ENCODE data around the gene LRRC25.

The LRRC25 gene

GRCh38 chr19:18438331-18439024 lies 41.1 kb upstream of the LRRC25 start (continued):
- no peak for TF ChIP-seq ZFP41 (tag by site-specific recombination; IDR thresholded peaks at IDR 0.05; ENCODE audit: borderline replicate concordance)
- TF ChIP-seq ZNF274 (IDR thresholded peaks at IDR 0.05; ENCODE audit: low read length), result no peak
- TF ChIP-seq ZNF274 (tag by site-specific recombination; IDR thresholded peaks at IDR 0.05; ENCODE audit: borderline replicate concordance), result no peak
- 0 out of 2 replicates have a peak, but pooled peaks have one; percentile 7 for TF ChIP-seq ZFP37 (tag by site-specific recombination; IDR thresholded peaks at IDR 0.05)
- TF ChIP-seq ZSCAN4 (tag by site-specific recombination; IDR thresholded peaks at IDR 0.05), result 0 out of 2 replicates have a peak, but pooled peaks have one; percentile 15
- TF ChIP-seq ZNF354C (tag by site-specific recombination; IDR thresholded peaks at IDR 0.05; ENCODE audit: borderline replicate concordance, low read depth), result no peak
- no peak for TF ChIP-seq ZNF704 (tag by site-specific recombination; IDR thresholded peaks at IDR 0.05)
- TF ChIP-seq ZNF433 (tag by site-specific recombination; IDR thresholded peaks at IDR 0.05; ENCODE audit: low read depth), result no peak
- no peak for TF ChIP-seq MEIS1 (CRISPR knock-in tag; IDR thresholded peaks at IDR 0.05; ENCODE audit: borderline replicate concordance)
- TF ChIP-seq KLF10 (tag by site-specific recombination; IDR thresholded peaks at IDR 0.05), result peak; percentile 85
- TF ChIP-seq ZNF596 (tag by site-specific recombination; IDR thresholded peaks at IDR 0.05), result peak; percentile 40
- TF ChIP-seq HOXA7 (CRISPR knock-in tag; IDR thresholded peaks at IDR 0.05; ENCODE audit: borderline replicate concordance), result no peak
- no peak for TF ChIP-seq ZNF426 (tag by site-specific recombination; IDR thresholded peaks at IDR 0.05)
- TF ChIP-seq SCRT1 (tag by site-specific recombination; IDR thresholded peaks at IDR 0.05; ENCODE audit: borderline replicate concordance), result peak; percentile 61; the same call in 1 of the 2 replicates
- TF ChIP-seq ZBTB7A (tag by site-specific recombination; IDR thresholded peaks at IDR 0.05; ENCODE audit: low read depth), result 0 out of 2 replicates have a peak, but pooled peaks have one; percentile 34
- TF ChIP-seq ZNF610 (tag by site-specific recombination; IDR thresholded peaks at IDR 0.05; ENCODE audit: borderline replicate concordance), result peak; percentile 92
- no peak for TF ChIP-seq ZNF580 (tag by site-specific recombination; IDR thresholded peaks at IDR 0.05)
- peak; percentile 22; the same call in 1 of the 2 replicates for TF ChIP-seq GLI2 (tag by site-specific recombination; IDR thresholded peaks at IDR 0.05; ENCODE audit: borderline replicate concordance, low read depth)
- TF ChIP-seq ZNF37A (tag by site-specific recombination; IDR thresholded peaks at IDR 0.05), result no peak
- no peak for TF ChIP-seq ZNF560 (tag by site-specific recombination; IDR thresholded peaks at IDR 0.05; ENCODE audit: borderline replicate concordance)
- no peak for TF ChIP-seq ZNF514 (tag by site-specific recombination; IDR thresholded peaks at IDR 0.05)
- TF ChIP-seq ZBTB20 (tag by site-specific recombination; IDR thresholded peaks at IDR 0.05), result peak; percentile 97
- no peak for TF ChIP-seq ZNF214 (tag by site-specific recombination; IDR thresholded peaks at IDR 0.05; ENCODE audit: borderline replicate concordance)
- peak; percentile 86; the same call in 1 of the 2 replicates for TF ChIP-seq KLF7 (tag by site-specific recombination; IDR thresholded peaks at IDR 0.05; ENCODE audit: borderline replicate concordance)
- TF ChIP-seq ZSCAN30 (tag by site-specific recombination; IDR thresholded peaks at IDR 0.05), result peak; percentile 73
- no peak for TF ChIP-seq ZNF169 (tag by site-specific recombination; IDR thresholded peaks at IDR 0.05)
- TF ChIP-seq ZNF785 (tag by site-specific recombination; IDR thresholded peaks at IDR 0.05), result 0 out of 2 replicates have a peak, but pooled peaks have one; percentile 44
- no peak for TF ChIP-seq KLF16 (tag by site-specific recombination; IDR thresholded peaks at IDR 0.05)
- peak; percentile 86 for TF ChIP-seq ZBTB17 (tag by site-specific recombination; IDR thresholded peaks at IDR 0.05)
- TF ChIP-seq ZBTB21 (tag by site-specific recombination; IDR thresholded peaks at IDR 0.05), result peak; percentile 6; the same call in 1 of the 2 replicates
- TF ChIP-seq ZNF266 (tag by site-specific recombination; IDR thresholded peaks at IDR 0.05; ENCODE audit: low read depth), result no peak
- peak; percentile 86 for TF ChIP-seq PRDM4 (tag by site-specific recombination; IDR thresholded peaks at IDR 0.05)
- TF ChIP-seq ZNF280D (tag by site-specific recombination; IDR thresholded peaks at IDR 0.05), result no peak

All from HEK293 (cell line).